Stomach (tissue), 4 donors: ENCODE measurements around the gene MYZAP.
"Not testable (repeated sequence)": the region's sequence is repeated elsewhere in the genome, so short reads cannot be mapped to it uniquely, and the experiment has no call there.

Source experiments
- CTCF ChIP-seq, 7 experiments: fragments of 450-650 bp in 4 of 7; fragments of 200-600 bp in 3 of 7; sonication (generic) in 3 of 7; IDR thresholded peaks; one replicate each; pipeline ENCODE4 v1.5.1; 2016 to 2019; ENCODE audit warnings: antibody characterized with exemption in 7 of 7, control low read depth in 2 of 7, mild to moderate bottlenecking in 1 of 7
- EP300 ChIP-seq: sonication (generic); formaldehyde crosslinking; IDR thresholded peaks from one replicate; pipeline ENCODE4 v1.6.1; 2017; ENCODE audit warnings: antibody characterized with exemption
- POLR2AphosphoS5 ChIP-seq, 3 donors: sonication (generic); formaldehyde crosslinking; IDR thresholded peaks; one replicate each; pipeline ENCODE4 v1.6.1; 2016; ENCODE audit warnings: antibody characterized with exemption in 3 of 3

DNA sequence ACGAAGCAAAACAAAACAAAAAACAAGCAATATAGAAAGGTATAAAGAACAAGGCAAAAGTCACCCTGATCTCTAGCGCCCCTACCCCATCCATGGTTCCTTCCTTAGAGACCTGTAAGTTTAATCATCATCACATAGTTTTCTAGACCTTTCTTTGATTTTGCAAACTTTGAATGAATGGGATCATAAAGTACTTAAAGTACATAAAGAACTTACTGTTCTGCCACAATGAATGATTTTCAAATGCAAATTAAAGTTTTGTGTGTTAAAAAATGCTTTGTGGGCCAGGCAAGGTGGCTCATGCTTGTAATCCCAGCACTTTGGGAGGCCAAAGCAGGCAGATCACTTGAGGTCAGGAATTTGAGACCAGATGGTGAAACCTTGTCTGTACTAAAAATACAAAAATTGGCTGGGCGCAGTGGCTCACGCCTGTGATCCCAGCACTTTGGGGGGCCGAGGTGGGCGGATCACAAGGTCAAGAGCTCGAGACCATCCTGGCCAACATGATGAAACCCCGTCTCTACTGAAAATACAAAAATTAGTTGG lies 24.3 kb downstream of the MYZAP start:
- not testable (repeated sequence) for TF ChIP-seq POLR2AphosphoS5 (IDR thresholded peaks at IDR 0.05); CTCF (IDR thresholded peaks at IDR 0.05); EP300
